ENCODE measurements around the gene PDC.

DNA sequence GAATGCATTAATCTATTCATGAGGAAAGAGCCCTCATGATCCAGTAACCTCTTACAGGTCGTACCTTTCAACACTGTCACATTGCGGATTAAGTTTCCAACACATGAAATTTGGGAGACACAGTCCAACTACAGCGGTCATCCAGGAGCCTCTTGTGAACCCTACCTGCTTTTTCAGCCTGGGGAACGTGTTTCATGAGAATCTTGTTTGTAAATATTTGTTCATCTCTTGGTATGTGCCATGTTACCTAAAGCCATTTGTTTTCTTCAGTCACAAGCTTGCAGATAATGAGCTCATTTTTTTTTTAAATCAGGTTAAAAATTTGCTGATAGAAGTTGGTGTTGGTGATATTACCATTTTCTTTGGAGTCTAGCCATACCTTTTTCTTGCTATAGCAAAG, 37.2 kb upstream of the PDC start:
- TF ChIP-seq, protein P1, sequence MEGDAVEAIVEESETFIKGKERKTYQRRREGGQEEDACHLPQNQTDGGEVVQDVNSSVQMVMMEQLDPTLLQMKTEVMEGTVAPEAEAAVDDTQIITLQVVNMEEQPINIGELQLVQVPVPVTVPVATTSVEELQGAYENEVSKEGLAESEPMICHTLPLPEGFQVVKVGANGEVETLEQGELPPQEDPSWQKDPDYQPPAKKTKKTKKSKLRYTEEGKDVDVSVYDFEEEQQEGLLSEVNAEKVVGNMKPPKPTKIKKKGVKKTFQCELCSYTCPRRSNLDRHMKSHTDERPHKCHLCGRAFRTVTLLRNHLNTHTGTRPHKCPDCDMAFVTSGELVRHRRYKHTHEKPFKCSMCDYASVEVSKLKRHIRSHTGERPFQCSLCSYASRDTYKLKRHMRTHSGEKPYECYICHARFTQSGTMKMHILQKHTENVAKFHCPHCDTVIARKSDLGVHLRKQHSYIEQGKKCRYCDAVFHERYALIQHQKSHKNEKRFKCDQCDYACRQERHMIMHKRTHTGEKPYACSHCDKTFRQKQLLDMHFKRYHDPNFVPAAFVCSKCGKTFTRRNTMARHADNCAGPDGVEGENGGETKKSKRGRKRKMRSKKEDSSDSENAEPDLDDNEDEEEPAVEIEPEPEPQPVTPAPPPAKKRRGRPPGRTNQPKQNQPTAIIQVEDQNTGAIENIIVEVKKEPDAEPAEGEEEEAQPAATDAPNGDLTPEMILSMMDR (optimal IDR thresholded peaks at IDR 0.05 in 1 of 3, IDR thresholded peaks at IDR 0.05 in 1 of 3, conservative IDR thresholded peaks at IDR 0.05 in 1 of 3; ENCODE audit: extremely low read depth in 1 of 3, insufficient read depth in 2 of 3, low read length in 3 of 3): no peak
- no peak for TF ChIP-seq EZH2 (IDR thresholded peaks at IDR 0.05; ENCODE audit: low read length)

All from keratinocyte (primary cell).